GM11168 (cell line): ENCODE measurements around the gene SERINC3.
"Not testable (repeated sequence)": the region's sequence is repeated elsewhere in the genome, so short reads cannot be mapped to it uniquely, and the experiment has no call there.

Source experiments
- in situ Hi-C: fragments of 300-500 bp; cut with MboI; formaldehyde crosslinking; loops from one replicate; pipeline ENCODE4 v1.12.0; 2022; ENCODE audit warnings: low sequenced_read_pairs; ENCODE audit not compliant: unreplicated experiment

Gene SERINC3

DNA sequence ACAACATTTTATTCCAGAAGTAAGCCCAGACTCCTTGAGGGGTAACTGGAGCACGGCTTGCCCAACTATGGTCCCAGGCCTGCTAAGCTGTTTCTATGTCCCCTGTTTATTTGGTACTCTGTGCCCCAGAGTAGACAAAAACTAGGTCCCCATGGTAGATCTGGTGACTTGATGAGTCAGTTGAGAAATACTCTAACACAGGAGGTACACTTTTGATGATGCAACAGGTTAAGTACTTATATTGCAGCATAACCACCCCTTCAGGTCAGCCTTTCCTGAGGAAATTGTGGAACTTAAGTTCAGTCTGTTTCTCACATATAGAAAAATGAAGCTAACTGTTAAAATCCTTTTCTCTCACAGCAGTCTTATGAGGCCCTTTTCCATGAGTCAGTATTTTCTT is 26.6 kb downstream of the SERINC3 start:
- in situ Hi-C loops: no loop called here

DNA sequence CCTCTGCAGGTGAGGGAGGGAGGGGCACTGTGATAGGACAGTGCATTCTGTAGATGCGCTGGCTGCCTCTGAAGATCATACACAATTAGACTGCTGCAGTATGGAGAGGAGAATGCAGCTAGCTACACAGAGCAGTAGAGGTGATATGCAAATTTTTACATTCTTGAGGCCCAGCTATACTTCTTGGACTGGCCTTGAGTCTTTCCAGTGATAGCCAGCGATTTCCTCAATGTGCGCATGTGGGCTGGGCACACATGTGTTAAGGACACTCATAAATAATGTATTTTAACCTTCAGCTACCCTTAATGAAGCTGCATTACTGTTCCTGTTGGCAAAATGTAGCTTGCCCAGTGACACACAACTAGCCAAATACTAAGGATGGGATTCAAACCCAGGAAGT is 27.2 kb downstream of the SERINC3 start:
- in situ Hi-C loops: no loop called here

DNA sequence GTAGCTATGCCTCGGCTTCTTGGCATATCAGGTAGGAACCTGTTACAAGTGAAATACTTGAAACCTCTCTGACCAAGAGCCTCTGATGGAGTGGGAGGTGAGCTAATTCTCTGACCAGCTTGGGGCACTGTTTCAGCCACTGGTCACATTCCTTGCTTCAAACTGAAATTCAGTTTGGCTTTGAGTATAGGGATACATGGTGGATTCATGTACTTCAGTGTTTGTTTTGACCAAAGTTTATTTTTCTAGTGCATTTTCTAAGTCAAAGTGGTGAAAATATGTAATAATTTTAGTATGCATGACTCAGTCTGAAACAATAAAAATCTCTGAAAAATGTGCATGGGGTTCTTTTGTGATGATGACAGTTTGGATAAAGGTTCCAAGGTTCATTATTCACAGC is 27.6 kb downstream of the SERINC3 start:
- in situ Hi-C loops: no loop called here

DNA sequence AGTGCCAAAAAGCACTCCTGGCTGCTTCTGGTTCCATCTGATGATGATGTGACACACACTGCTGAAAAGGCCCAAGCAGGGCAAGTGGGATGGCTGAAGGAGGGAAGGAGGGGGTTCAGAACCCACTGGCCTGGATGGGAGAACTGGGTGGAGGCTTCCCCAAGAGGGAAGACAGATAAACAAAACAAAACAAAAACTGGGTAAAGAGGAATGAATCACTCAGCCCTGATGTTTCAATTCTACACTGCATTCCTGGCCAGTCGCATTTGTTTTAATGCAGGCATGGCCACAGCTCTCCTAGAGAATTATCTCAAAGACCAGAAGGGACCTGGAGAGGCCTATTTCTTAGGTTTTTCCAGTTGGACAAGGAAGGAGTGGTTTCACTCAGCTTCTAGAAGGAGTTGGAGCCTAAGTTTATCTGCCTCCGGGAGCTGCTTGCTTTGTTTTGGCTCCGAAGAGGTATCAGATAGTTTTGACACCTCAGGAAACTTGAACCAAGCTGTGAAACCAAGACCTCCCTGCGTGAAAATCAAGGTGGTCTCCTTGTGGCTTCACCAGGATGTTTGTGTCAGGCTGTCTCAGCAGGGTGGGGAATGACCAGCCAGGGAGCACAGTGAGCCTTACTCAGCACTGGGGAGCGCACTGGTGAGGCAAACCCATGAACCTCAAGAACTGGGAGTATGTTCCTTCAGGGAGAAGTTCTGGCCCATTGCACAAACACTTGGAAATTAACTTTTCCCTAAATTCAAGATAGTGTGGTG is 30.1 kb downstream of the SERINC3 start:
- in situ Hi-C loops: no loop called here

DNA sequence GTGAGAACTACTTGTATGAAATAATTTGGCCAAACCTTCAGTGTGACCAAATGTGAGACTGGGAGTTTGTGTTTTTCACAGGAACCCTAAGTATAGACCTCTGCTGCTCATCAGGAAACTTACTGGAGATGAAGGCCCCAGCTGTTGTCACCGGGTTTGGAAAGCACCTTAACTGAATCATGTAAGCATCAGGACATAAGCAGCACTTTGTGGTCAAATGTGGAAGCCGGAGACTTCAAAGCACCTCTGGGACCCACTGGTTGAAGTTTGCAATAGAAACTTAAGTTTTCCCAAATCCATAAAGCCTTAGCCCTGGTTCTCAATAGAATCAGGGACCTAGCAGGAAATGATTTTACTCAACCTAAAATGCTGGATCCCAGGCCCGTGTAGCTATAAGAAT is 31.9 kb downstream of the SERINC3 start:
- in situ Hi-C loops: no loop called here

DNA sequence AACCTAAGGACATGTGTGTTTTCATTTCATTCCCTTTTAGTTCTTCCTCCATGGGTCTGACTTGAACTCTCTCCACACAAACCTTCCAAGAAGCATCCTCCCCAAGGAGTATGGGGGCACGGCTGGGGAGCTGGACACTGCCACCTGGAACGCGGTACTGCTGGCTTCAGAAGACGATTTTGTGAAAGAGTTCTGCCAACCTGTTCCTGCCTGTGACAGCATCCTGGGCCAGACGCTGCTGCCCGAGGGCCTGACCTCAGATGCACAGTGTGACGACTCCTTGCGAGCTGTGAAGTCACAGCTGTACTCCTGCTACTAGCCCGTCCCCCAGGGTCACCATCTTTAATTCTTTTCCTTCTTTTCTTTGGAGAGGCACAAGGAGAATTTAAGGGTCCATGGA is 32.6 kb downstream of the SERINC3 start:
- in situ Hi-C loops: no loop called here

DNA sequence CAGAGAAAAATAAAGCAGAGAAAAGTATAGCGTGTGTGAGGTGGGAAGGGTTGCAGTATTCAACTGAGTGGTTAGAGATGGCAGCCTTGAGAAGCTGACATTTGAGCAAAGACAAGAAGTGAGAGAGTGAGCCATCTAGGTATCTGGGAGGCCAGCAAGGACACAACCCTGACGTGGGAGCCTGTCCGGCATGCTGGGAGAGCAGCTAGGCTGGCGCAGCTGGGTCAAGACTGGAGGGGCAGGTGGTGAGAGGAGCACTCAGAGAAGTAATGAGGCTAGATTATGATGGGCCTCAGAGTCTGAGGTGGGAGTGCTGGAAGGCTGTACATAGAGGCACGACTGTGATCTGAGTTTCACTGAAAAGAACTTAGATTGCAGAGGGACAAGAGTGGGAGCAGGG is 33.3 kb downstream of the SERINC3 start:
- in situ Hi-C loops: no loop called here

DNA sequence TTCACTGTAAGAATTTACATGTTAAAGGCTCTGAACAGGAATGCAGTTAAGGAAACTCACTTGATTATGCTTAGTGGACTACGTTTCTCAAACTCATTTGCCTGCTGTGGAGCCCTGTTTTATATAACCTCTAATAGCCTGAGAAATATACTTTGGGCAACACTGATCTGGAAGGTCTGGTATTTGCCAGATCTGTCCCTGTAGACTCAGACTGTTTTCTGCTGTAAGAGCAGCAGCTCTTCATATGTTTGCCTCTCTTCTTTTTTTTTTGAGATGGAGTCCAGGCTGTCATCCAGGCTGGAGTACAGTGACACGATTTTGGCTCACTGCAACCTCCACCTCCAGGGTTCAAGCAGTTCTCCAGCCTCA is 36.1 kb downstream of the SERINC3 start:
- in situ Hi-C loops: no loop called here

DNA sequence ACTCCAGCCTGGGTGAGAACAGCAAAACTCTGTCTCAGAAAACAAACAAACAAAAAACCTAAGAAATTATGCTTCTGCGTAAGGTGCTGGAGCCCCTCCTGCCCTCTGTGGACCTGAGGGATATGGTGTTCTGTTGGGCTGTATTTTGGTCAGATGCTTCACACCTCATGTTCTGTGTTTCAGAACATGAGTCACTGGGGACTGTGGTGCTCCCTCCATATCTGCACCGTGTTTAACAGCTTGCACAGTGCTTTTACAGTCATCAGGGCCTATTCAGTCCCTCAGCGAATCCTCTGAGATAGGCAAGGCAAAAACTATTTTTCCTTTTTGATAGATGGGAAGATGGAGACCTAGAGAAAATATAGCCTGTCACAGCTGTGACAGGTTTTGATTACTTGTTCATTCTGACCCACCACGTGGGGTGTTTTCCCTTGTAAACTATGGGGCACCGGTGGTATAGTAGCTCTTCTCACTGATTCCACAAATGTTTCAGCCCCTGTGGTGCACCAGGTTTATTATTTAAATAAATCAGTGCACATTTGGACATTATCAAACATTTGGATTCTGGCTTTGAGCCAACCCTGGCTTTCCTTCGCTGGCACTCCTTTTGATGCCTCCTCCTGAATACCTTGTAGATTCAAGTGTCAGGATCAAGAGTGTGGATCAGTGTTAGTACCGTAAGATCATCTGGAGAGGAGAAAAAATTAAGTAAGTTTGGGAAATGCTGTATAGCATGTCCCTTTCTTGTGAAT is 36.6 kb downstream of the SERINC3 start:
- in situ Hi-C loops: no loop called here

DNA sequence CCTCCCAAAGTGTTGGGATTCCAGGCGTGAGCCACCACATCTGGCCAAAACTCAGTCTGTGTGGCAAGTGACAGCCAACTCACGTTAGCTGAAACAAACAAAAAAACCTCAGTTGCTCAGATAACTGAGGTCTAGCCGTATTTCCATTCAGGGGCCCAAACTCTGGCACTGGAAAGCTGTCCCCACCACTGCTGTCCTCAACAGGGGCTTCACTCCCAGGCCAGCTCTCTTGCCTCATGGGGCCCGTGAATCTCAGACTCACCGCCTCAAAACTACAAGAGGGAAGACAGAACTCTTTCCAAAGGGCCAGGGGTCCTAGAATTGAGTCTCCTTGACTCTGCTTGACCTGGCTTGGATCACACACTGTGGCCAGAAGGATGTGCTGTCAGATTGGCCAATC is 38.8 kb downstream of the SERINC3 start:
- in situ Hi-C loops: no loop called here

DNA sequence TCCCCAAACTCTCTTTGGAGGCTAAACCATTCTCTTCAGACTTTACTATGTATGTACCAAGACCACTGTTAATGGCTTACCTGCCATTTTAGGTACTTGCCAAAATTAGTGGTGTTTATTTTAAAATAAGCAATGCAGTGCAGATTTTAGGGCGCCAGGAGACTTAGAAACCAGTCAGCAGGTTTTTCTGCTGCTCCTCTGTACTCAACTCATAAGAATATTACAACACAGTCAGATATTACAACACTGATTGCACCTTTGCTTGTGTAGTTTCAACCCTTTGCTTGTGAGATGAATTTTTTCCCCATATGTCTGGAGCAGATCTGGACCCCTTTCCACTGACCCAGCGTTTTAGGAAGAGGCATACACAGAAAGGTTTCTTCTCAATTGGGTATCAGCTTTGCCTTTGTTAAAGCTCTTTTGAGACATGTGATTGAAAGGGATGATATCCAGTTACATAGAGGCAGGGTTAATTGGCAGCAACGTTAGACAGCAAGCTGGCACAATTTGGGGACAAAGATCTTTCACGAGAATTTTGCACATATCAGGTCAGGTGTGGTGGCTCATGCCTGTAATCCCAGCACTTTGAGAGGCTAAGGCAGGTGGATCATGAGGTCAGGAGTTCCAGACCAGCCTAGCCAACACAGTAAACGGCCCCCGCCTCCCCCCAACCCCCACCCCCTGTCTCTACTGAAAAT is 40.0 kb downstream of the SERINC3 start:
- in situ Hi-C loops: no loop called here

DNA sequence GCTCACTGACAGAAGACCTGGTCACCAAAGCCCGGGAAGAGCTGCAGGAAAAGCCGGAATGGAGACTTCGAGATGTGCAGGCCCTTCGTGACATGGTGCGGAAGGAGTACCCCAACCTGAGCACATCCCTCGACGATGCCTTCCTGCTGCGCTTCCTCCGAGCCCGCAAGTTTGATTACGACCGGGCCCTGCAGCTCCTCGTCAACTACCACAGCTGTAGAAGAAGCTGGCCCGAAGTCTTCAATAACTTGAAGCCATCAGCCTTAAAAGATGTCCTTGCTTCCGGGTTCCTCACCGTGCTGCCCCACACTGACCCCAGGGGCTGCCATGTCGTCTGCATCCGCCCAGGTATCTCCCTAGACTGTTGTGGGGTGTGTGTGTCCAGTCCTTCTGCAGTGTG is 41.8 kb downstream of the SERINC3 start:
- in situ Hi-C loops: no loop called here

DNA sequence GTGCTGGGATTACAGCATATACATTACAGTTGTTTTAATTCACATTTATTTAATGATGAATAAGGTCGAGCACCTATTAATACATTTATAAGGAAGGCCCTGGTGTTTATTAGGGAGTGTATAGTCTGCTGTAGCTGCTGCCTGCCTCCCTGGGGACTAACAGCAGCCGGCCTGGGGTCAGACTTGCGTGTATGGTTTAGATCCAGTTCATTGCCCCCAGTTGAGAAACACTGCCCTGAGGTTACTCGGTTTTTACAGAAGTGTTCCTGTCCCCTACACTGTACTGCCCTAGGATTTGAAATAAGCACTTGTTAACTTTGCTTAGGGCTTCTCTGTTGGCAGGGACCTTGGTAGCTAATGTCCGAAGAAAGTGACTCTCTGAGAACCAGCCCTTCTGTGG is 42.2 kb downstream of the SERINC3 start:
- in situ Hi-C loops: no loop called here

DNA sequence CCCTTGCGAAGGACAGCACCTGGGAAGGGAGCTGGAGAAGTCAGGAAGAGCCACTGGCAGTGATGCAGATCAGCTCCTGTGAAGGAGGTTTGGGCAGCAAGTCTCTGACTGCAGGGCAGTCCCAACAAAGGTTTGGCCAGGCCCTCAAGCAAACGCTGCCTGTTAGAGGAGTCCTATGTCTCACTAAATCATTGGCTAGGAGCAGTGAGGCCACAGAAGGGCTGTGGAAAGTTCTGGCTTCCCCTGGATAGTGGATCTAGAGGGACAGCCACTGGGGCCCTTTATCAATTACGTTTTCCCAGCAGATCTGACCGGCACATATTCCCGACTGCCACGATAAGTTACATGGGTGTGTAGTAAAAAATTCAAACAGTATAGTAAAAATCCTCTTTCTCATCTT is 43.7 kb downstream of the SERINC3 start:
- in situ Hi-C loops: no loop called here

DNA sequence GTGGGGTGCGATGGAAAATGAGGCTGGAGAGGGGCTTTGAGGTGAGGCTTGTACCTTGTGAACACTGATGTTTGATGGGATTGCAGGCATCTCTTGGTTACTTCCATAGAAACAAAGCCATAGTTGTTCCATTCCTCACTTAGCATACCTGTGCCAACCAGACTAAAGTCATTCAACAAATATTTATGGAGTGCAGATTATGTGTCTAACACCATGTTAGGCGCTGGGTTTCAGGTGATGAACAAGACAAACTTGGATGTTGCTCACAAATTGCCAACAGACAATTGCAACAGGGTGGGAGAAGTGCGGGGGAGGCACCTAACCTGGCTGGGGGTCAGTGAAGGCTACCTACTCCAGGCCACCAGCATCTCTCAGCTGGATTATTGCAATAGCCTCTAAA is 44.7 kb downstream of the SERINC3 start:
- in situ Hi-C loops: no loop called here

DNA sequence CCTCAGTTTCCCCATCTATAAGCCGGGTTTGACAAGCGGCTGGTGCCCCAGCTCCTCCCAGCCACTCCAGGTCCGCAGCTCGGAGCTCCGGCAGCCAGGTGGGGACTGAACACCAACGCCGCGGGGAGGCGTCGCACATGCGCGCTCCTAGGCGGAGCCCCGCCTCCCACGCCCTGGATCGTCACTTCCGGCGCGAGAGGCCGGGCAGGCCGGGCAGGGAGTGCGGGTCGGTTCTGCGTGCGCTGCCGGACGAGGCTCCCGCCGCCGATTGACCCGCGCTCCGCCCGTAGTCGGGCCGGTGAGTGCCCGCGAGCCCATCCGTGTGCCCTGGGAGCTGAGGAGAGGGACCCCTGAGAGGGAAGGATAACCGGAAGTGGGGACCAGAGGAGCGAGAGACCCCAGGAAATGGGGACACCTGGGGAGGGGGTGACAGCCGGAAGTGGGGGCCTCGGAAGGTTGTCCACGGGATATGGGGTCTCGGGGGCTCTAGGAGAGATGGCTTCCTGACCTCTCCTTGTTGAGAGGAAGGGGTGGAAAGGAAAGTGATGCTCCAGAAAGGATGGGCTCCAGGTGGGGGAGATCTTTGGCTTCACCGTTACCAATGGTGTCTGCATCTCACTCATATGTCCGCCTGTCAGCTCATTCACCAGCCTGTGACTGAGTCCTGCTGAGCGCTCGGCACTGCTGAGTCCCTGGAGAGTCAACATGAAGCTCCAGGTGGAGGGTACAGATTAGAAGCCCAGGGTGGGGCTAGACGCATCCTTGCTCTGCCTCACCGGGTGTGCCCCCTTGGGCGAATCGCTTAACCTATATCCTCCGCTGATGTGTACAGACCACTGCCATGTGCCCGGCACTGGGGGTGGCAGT is 45.9 kb downstream of the SERINC3 start, which contains the start of gene TTPAL:
Gene TTPAL (plus strand): TSS at position 181 of the 867 bp plus-strand sequence. CDS start 4,126 bp downstream, outside the sequence.
- in situ Hi-C loops: no loop called here

DNA sequence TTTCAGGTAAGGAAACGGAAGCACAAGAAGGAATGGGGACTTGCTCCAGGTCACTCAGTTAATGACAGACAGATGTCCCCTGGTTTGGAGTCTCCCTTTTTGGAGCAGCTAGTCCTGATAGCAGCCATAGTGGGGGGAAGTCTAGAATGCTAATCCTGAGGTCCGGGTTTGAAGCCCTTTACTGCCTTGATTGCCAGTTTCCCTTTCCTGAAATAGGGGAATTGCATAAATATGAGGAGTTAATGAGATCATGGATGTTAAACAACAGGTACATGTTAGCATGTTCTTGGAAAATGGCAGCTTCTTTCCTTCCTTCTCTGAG is 46.5 kb downstream of the SERINC3 start:
- in situ Hi-C loops: no loop called here

DNA sequence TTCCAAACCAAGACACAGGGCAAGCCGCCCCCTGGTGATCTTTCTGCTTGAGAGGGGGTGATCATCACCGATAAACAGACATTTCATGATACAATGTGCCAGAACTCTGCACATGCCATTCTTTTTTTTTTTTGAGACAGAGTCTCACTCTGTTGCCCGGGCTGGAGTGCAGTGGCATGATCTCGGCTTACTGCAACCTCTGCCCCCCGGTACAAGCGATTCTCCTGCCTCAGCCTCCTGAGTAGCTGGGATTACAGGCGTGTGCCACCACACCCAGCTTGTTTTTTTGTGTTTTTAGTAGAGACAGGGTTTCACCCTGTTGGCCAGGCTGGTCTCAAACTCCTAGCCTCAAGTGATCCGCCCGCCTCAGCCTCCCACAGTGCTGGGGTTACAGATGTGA is 49.6 kb downstream of the SERINC3 start:
- in situ Hi-C loops: not testable (repeated sequence)

DNA sequence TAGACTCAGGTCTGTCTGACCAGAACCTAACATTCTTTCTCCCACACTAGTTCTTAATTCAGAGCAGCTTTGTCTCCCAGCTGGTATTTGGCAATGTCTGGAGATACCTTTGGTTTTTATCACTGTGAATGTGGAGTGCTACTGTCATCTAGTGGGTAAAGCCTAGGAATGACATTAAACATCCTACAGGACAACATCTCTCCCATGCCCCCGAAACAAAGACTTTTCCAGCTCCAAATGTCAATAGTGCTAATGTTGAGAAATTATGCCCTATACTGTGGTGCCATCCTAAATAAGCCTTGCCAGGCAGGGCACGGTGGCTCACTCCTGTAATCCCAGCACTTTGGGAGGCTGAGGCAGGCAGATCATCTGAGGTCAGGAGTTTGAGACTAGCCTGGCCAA is 50.4 kb downstream of the SERINC3 start:
- in situ Hi-C loops: no loop called here

DNA sequence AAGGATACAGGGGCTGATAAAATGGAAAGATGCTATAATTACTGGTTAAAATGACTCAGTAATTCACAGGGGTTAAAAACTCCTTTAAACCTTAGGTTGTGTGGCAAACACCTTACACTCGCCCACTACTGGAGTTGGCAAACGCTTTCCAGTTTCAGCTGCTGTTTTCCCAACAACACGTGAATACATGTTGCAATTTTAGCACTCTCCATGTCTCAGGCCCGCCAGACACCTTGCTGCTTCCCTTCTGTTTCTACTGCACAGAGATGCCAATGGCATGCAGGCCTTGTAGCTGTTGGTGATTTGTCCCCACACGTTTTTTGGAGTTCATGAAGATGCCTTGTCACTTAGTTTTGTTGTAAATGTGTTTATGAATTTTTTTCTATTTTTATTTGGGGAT is 51.5 kb downstream of the SERINC3 start:
- in situ Hi-C loops: no loop called here
